Measurements from ENCODE around the gene TSC22D4. TPM values are rescaled to one million over a fixed set of nuclear protein-coding genes. Genes with fewer than 3 reads are reported as not detected.

The TSC22D4 gene
- total and polyA plus RNA-seq, 9 of the 15 experiments (the other 6 are each of a cell fraction or from before 2014, with no cell fraction given): 0.37 to 107 (median 28.7) TPM

- TF ChIP-seq NR2C2 (CRISPR knock-in tag; IDR thresholded peaks at IDR 0.05) (no peak), NR2C2 (tag; IDR thresholded peaks at IDR 0.05) (no peak), PKNOX1 (IDR thresholded peaks at IDR 0.05) (0 out of 2 replicates have a peak, but pooled peaks have one; percentile 23), ERF (CRISPR knock-in tag; IDR thresholded peaks at IDR 0.05) (no peak), PTBP1 (IDR thresholded peaks at IDR 0.05; ENCODE audit: low read depth, low read length) (no peak), HMG20B (CRISPR knock-in tag; IDR thresholded peaks at IDR 0.05) (no peak), ZNF121 (CRISPR knock-in tag; conservative IDR thresholded peaks at IDR 0.05) (no peak), SRSF9 (IDR thresholded peaks at IDR 0.05; ENCODE audit: borderline replicate concordance, low read depth, low read length) (no peak), CBFA2T3 (IDR thresholded peaks at IDR 0.05) (no peak), ARID2 (IDR thresholded peaks at IDR 0.05) (no peak), TFAP4 (CRISPR knock-in tag; IDR thresholded peaks at IDR 0.05; ENCODE audit: borderline replicate concordance) (peak; percentile 93), BRCA1 (IDR thresholded peaks at IDR 0.05) (no peak), BRCA1 (CRISPR knock-in tag; IDR thresholded peaks at IDR 0.05) (no peak), ZZZ3 (IDR thresholded peaks at IDR 0.05) (no peak), GTF2B (IDR thresholded peaks at IDR 0.05; ENCODE audit: extremely low read depth, insufficient read length) (no peak), SIN3A (IDR thresholded peaks at IDR 0.05; ENCODE audit: borderline replicate concordance in 2 of 2, control insufficient read depth in 1 of 2, low read depth in 2 of 2, low read length in 2 of 2) (peak in 1 of 2 experiments; percentile 73; a peak in 1 of 4 replicates), ZBTB8A (IDR thresholded peaks at IDR 0.05; ENCODE audit: partially characterized antibody) (no peak), ZNF274 (IDR thresholded peaks at IDR 0.05; ENCODE audit: borderline replicate concordance, low read depth, low read length) (no peak), ZC3H11A (IDR thresholded peaks at IDR 0.05; ENCODE audit: low read depth, low read length) (no peak), TAF7 (tag; IDR thresholded peaks at IDR 0.05) (no peak), MCM2 (IDR thresholded peaks at IDR 0.05; ENCODE audit: low read depth) (no peak), NONO (IDR thresholded peaks at IDR 0.05; ENCODE audit: low read depth in 2 of 2, low read length in 1 of 2) (no peak), IRF1 (CRISPR knock-in tag; IDR thresholded peaks at IDR 0.05; ENCODE audit: borderline replicate concordance) (no peak), OTX1 (CRISPR knock-in tag; IDR thresholded peaks at IDR 0.05) (no peak), ZNF77 (CRISPR knock-in tag; IDR thresholded peaks at IDR 0.05) (no peak), ZNF551 (CRISPR knock-in tag; IDR thresholded peaks at IDR 0.05) (no peak)
These were observed 10.8 kb upstream of the TSC22D4 start (continued) for GRCh38 chr7:100489824-100490223.

Measured in K562 (cell line).